HG03097 (cell line): Measurements from ENCODE around the gene AZGP1.
"Not testable (repeated sequence)": the region's sequence is repeated elsewhere in the genome, so short reads cannot be mapped to it uniquely, and the experiment has no call there.

ENCODE experiments used
- ATAC-seq: cut with Tn5 transposase; IDR thresholded peaks from one replicate; pipeline ENCODE4 v1.9.1; 2021; ENCODE audit not compliant: unreplicated experiment, low FRiP score

AZGP1 gene

GRCh38 chr7:100000239-100000638 lies 24.4 kb upstream of the AZGP1 start:
- ATAC-seq = no peak

- ATAC-seq = no peak
These were observed 21.8 kb upstream of the AZGP1 start for GRCh38 chr7:99997545-99998137.

DNA sequence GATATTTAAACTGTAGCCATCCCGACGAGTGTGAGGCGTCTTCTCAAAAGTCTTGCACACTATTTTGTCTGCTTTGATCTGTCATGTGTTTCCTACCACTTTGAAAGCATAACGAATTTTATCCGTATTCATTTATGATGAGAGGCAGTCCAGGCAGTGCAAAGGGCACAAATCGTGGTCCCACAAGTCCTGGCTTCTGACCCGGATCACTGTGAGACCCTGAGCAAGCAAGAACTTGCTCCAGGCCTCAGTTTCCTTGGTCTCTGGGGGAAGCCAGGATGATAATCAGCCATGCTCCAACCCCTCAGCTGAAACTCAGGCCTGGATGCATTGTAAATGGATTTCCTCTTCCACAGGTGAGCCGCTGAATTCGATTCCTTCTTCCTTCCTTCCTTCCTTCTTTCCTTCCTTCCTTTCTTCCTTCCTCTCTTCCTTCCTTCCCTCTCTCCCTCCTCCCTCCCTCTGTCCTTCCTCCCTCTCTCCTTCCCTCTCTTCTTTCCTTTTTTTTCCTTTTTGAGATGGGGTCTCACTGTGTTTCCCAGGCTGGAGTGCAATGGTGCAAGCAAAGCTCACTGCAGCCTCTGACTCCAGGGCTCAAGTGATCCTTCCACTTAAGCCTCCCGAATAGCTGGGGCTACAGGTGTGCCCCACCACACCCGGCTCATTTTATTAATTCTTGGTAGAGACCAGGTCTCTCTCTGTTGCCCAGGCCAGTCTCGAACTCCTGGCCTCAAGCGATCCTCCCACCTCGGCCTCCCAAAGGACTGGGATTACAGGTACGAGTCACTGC lies 21.1 kb upstream of the AZGP1 start:
- no peak for ATAC-seq

DNA sequence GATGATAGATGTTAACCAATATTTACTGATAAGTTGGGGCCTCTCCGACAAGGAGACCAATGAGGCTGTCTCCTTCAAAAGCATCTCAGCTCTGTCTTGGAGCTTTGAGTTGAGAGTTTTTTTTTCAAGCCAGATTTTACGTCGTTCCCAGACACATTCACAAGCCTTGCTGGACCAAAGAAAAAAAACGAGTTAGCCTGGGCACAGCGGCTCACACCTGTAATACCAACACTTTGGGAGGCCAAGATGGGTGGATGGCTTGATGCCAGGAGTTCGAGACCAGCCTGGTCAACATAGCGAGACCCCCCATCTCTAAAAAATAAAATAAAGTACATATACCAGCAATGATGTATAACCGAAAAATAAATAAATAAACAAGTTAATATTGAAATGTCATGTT lies 19.0 kb upstream of the AZGP1 start:
- ATAC-seq = no peak

DNA sequence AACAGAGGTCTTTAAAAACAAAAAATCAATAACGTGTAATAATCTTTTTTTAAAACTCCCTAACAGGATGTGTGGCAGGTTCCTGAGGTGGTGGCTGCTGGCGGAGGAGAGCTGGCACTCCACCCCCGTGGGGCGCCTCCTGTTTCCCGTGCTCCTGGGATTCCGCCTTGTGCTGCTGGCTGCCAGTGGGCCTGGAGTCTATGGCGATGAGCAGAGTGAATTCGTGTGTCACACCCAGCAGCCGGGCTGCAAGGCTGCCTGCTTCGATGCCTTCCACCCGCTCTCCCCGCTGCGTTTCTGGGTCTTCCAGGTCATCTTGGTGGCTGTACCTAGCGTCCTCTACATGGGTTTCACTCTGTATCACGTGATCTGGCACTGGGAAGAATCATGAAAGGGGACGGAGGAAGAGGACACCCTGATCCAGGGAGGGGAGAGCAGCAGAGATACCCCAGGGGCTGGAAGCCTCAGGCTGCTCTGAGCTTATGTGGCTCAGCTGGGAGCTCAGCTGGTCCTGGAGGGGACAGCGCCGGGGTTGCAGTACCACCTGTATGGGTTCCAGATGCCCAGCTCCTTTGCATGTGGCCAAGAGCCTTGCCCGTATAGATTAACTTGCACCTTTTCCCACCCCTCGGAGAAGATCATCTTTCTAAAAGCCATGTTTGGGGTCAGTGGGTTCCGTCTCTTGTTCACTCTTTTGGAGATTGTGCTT lies 16.7 kb upstream of the AZGP1 start:
- ATAC-seq = no peak

- ATAC-seq = not testable (repeated sequence)
These were observed 15.7 kb upstream of the AZGP1 start for GRCh38 chr7:99991543-99991942.

- ATAC-seq = no peak
These were observed 14.6 kb upstream of the AZGP1 start for GRCh38 chr7:99990460-99990852.

GRCh38 chr7:99987846-99988245 lies 12.0 kb upstream of the AZGP1 start:
- no peak for ATAC-seq

DNA sequence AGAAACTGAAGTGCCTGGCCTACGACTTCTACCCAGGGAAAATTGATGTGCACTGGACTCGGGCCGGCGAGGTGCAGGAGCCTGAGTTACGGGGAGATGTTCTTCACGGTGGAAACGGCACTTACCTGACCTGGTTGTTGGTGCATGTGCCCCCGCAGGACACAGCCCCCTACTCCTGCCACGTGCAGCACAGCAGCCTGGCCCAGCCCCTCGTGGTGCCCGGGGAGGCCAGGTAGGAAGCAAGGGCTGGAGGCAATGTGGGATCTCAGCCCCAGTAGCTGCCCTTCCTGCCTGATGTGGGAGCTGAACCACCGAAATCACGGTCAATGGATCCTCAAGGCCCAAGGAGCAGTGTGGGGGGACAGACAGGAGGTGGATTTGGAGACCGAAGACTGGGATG lies 11.5 kb upstream of the AZGP1 start:
- not testable (repeated sequence) for ATAC-seq

- no peak for ATAC-seq
These were observed 8.8 kb upstream of the AZGP1 start for GRCh38 chr7:99984593-99984992.

DNA sequence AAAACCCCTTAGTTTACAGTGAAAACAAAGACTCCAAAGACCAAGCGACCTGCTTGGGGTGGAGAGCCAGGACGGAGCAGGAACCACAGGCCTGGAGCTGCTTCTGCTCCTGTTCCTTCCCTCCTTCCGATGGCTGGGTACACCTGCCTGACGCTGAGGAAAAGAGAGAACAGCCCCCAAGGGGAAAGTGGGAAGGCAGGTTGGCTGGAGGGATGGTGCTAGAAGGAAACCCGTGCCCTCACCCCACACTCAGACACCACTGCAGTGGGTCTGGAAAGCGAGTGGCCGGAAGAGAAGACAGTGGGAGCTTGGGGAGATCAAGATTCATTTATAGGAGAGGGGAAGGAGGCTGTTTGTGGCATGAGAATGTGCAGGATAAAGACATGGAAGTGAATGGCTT lies 5.2 kb upstream of the AZGP1 start:
- ATAC-seq = not testable (repeated sequence)

DNA sequence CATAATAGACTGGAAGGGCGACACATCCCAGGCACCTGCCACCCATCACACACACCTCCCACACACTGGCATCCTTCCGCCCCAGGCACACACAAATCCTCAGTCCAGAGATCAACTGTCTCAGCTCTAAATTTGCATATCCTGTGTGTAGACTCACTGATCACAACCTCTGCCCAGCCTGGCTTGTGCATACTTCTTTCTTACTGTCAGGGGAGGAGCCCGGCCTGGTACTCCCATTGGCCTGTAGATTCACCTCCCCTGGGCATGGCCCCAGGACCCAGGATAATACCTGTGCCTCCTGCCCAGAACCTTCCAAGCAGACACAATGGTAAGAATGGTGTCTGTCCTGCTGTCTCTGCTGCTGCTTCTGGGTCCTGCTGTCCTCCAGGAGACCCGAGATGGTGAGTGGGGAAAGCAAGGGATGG lies 4.6 kb upstream of the AZGP1 start:
- not testable (repeated sequence) for ATAC-seq

DNA sequence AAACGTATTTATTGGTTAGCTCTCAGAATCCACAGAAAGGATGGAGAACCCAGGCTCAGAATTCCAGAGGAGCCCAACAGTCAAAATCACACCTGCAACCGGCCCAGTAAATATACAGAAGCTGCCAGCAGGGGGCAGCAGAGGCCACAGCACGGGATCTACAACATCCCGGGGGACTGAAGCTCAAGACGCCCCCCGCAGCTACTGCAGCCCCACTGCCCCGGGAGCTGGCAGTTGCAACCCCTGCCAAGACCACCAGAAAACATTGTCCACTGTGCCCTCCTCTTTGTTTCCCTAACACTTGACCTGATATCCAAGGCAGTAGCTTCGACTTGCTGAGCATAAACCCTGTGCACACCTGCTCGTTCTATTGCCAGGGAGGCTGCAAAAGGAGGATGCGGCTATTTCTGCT lies 4.0 kb upstream of the AZGP1 start:
- ATAC-seq = not testable (repeated sequence)

GRCh38 chr7:99976626-99977025 lies 795 bp upstream of the AZGP1 start:
- ATAC-seq = no peak

DNA sequence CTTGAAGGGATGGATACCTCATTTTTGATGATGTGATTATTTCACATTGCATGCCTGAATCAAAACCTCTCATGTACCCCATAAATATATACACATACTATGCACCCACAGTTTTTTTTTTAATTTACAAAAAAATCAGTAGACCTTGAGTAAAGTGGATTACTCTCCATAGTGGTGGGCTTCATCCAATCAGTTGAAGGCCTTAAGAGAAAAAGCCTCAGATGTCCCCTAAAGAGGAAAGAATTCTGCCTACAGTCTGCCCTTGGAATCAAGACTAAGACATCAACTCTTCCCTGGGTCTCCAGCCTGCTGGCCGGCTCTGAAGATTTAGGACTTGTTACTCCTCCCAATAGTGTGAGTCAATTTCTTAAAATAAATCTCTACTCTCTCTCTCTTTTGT lies 1.1 kb downstream of the AZGP1 start:
- no peak for ATAC-seq

DNA sequence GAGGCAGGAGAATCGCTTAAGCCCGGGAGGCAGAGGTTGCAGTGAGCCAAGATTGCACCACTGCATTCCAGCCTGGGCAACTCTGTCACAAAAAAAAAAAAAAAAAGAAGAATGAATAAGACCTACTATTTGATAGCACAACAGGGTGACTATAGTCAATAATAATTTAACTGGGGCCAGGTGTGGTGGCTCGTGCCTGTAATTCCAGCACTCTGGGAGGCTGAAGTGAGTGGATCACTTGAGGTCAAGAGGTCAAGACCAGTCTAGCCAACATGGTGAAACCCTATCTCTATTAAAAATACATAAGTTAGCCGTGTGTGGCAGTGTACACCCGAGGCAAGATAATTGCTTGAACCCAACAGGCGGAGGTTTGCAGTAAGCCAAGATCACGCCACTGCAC lies 2.0 kb downstream of the AZGP1 start:
- not testable (repeated sequence) for ATAC-seq

DNA sequence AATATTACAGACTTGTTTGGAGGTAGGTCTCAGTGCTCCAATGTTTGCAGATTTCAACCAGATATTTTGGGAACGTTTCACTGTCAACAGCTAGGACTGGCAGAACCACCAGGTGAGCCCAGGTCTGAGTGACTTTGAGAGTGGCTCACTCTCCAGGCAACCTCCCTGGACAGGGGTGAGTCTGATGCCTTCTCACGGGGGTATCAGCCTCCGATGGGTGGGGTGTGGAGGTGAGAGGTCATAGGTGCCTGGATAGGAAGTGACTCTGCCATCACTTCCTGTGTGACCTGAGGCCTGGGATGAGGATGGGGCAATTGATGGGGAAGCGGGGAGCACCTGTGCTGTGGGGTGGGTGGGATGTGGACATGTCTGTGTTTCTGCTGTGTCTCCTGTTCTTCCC lies 4.6 kb downstream of the AZGP1 start:
- no peak for ATAC-seq

DNA sequence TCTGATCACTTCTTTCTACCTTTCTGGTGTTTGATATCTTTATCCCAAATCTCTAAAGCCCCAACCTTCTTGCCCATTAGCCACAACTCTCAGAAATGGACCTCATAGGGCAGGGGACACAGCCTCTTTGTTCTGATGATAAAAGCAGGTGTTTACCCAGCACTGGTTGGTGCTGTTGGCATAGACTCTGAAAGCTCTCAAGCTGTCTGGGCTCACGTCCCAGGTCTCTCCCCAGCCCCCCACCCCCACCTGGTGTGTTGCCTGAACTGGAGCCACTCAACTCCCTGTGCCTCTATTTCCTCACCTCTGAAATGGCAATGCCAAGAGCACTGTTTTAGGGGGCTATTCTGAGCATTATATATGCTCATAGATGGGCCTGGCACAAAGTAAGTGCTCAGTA lies 6.0 kb downstream of the AZGP1 start:
- not testable (repeated sequence) for ATAC-seq

- ATAC-seq = no peak
These were observed 6.5 kb downstream of the AZGP1 start for GRCh38 chr7:99969298-99969697.

DNA sequence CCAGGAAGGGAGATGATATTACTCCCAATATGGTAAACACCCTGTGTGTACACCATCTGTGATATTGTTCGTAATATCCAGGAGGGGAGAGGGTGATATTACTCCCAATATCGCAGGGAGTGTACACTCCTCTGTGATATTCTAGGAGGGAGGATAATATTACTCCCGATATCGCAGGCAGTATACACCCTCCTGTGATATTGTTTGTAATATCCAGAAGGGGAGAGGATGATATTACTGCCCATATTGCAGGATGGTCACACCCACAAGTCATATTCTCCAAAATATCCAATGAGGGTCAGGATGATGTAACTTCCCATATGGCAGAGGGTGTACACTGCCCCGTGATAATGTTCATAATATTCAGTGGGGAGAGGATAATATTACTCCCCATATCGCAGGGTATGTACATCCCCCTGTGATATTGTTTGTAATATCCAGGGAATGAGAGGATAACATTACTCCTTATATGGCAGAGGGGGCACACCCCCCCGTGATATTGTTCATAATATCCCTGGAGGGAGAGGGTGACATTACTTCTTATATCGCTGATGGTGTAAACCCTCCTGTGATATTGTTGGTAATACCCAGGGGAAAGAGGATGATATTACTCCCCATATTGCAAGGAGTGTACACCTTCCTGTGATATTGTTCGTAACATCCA lies 17.1 kb downstream of the AZGP1 start:
- no peak for ATAC-seq

DNA sequence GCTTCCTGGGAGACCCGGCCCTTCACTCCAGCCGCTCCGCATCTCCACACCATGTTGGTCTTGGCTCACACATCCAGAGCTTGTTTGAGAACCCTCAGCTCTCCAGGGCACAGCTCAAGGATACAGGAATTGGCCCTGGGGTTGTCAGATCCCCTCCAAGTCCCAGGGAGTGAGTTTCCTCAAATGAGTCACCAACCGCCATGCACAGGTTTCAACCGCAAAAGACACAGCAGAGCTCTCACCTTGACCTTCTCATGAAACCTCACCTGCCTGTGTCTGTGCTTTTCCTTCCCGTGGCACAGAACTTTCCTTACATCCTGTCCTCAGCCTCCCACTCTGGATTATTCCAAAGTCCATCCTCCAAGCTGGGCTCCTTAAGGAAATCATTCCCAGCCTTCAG lies 20.6 kb downstream of the AZGP1 start:
- ATAC-seq = no peak
